SK-N-SH treated with all-trans-retinoic acid at 6 μM for 48 hours (cell line): Measurements from ENCODE around the gene PBX4.

Source experiments
- ARNTL ChIP-seq: fragments of 450-650 bp; formaldehyde crosslinking; IDR thresholded peaks from 2 replicates; pipeline ENCODE4 v1.5.0; 2020; ENCODE audit warnings: low read depth, mild to moderate bottlenecking, moderate library complexity, borderline replicate concordance
- OSR1 ChIP-seq: fragments of 250-450 bp; sonication (Bioruptor Pico); IDR thresholded peaks from 2 replicates; pipeline ENCODE4 v1.8.0; 2022; ENCODE audit warnings: moderate library complexity, mild to moderate bottlenecking, inconsistent platforms
- TOX ChIP-seq: fragments of 250-450 bp; sonication (Bioruptor Pico); IDR thresholded peaks from 2 replicates; pipeline ENCODE4 v1.8.0; 2021; ENCODE audit warnings: mild to moderate bottlenecking, moderate library complexity, borderline replicate concordance
- ZFP3 ChIP-seq: fragments of 250-450 bp; sonication (Bioruptor Pico); IDR thresholded peaks from 2 replicates; pipeline ENCODE4 v1.5.0; 2020; ENCODE audit warnings: mild to moderate bottlenecking, moderate library complexity
- ZFP30 ChIP-seq: fragments of 450-650 bp; formaldehyde crosslinking; IDR thresholded peaks from 2 replicates; pipeline ENCODE4 v1.5.0; 2022; ENCODE audit warnings: mild to moderate bottlenecking, moderate library complexity
- ZNF8 ChIP-seq: fragments of 450-650 bp; formaldehyde crosslinking; IDR thresholded peaks from 2 replicates; pipeline ENCODE4 v1.5.0; 2020; ENCODE audit warnings: mild to moderate bottlenecking, moderate library complexity
- TF ChIP-seq, protein P1 (sequence below): fragments of 250-450 bp; sonication (Bioruptor Pico); IDR thresholded peaks from 2 replicates; pipeline ENCODE4 v1.5.1; 2020; ENCODE audit warnings: low read depth, mild to moderate bottlenecking, moderate library complexity
- TF ChIP-seq, protein P2 (sequence below): fragments of 250-450 bp; sonication (Bioruptor Pico); IDR thresholded peaks from 2 replicates; pipeline ENCODE4 v1.5.1; 2021; ENCODE audit warnings: mild to moderate bottlenecking, moderate library complexity

DNA sequence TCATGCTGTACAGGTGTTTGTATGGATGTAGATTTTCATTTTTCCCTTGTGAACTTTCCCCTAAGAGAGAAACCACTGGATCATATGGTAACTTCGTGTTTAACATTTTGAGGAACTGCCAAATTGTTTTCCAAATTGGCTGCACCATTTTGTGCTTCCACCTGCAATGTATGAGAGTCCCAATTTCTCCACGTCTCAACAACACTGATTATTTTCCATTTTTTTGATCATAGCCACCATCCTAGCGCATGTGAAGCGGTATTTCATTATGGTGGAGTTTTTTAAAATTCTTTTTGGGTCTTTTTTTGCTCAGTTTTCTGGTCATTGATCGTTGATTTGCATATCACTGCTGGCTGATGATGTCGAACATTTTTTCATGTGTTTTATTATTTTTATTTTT, 97.5 kb downstream of the PBX4 start:
- TF ChIP-seq ZNF8 (CRISPR knock-in tag), result no peak
- TF ChIP-seq, protein P1, sequence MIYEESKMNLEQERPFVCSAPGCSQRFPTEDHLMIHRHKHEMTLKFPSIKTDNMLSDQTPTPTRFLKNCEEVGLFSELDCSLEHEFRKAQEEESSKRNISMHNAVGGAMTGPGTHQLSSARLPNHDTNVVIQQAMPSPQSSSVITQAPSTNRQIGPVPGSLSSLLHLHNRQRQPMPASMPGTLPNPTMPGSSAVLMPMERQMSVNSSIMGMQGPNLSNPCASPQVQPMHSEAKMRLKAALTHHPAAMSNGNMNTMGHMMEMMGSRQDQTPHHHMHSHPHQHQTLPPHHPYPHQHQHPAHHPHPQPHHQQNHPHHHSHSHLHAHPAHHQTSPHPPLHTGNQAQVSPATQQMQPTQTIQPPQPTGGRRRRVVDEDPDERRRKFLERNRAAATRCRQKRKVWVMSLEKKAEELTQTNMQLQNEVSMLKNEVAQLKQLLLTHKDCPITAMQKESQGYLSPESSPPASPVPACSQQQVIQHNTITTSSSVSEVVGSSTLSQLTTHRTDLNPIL (CRISPR knock-in tag), result no peak
- no peak for TF ChIP-seq TOX (CRISPR knock-in tag)
- TF ChIP-seq ZFP30 (CRISPR knock-in tag), result no peak
- no peak for TF ChIP-seq OSR1 (CRISPR knock-in tag)
- no peak for TF ChIP-seq ZFP3 (CRISPR knock-in tag)
- no peak for TF ChIP-seq ARNTL (CRISPR knock-in tag)
- TF ChIP-seq, protein P2, sequence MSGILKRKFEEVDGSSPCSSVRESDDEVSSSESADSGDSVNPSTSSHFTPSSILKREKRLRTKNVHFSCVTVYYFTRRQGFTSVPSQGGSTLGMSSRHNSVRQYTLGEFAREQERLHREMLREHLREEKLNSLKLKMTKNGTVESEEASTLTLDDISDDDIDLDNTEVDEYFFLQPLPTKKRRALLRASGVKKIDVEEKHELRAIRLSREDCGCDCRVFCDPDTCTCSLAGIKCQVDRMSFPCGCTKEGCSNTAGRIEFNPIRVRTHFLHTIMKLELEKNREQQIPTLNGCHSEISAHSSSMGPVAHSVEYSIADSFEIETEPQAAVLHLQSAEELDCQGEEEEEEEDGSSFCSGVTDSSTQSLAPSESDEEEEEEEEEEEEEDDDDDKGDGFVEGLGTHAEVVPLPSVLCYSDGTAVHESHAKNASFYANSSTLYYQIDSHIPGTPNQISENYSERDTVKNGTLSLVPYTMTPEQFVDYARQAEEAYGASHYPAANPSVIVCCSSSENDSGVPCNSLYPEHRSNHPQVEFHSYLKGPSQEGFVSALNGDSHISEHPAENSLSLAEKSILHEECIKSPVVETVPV (CRISPR knock-in tag), result no peak
